KOPT-K1 (cell line): ENCODE data around the gene LYPD6.
"Not testable (repeated sequence)": the region's sequence is repeated elsewhere in the genome, so short reads cannot be mapped to it uniquely, and the experiment has no call there.

Source experiments
- H3K27ac ChIP-seq: fragments of 200-600 bp; sonication (generic); 2 replicates; pipeline ENCODE4 v1.5.1; 2016; ENCODE audit warnings: antibody characterized with exemption, mild to moderate bottlenecking, low read depth, low read length; ENCODE audit not compliant: poor library complexity, severe bottlenecking
- H3K36me3 ChIP-seq: fragments of 200-600 bp; sonication (generic); 2 replicates; pipeline ENCODE4 v1.5.1; 2017; ENCODE audit warnings: antibody characterized with exemption, mild to moderate bottlenecking, low read length, moderate library complexity; ENCODE audit not compliant: insufficient read depth
- H3K9me3 ChIP-seq: fragments of 200-600 bp; sonication (generic); 2 replicates; pipeline ENCODE4 v1.5.1; 2017; ENCODE audit warnings: antibody characterized with exemption, low read length, mild to moderate bottlenecking; ENCODE audit not compliant: insufficient read depth, poor library complexity, severe bottlenecking

Gene LYPD6

DNA sequence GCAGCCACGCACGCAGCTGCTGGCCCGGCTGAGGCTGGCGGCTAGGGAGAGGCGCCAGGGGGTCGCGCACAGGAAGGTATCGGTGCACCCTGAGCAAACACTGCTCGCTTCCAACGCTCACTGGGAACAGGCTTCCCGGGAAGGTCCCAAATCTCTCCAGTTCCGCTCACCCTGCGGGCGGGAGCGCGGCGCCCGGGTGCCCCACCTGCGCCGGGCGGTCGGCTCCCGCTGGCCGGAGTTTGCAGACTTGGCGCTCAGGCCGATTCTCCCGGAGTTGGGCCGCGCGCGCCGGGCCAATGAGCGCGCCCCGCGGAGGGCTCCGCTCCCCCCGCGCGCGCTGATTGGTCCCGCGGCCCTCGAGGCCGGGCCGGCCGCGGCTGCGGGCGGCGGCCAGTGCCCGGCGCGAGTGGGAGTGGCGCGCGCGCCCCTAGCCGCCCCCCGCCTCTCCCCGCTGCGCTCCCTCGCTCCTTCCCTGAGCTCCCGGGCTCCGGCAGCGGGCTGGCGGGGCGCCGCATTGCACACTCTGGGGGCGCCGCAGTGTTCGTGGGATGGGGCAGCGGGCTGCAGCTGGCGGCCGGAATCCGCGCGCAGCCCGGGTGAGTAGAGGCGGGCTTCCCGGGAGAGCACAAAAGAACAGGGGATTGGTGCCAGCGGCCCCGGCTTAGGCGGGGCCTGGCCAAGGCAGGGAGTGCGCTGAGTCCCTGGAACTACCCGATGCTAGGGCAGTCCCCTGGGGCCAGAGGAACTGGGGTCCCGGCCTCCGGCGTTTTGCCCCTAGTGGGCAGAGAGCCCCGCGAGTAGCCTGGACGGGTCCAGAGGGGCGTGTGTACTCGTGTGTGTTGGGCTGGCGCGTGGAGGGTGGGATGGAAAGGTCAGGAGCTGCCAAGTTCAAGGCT is at the start of gene LYPD6:
Gene LYPD6, plus strand, starts transcription at position 461 of the 896 bp plus-strand sequence. CDS start 107,122 bp downstream, outside the sequence.
- Histone ChIP-seq H3K27ac (no peak within 1 kb of the TSS), H3K36me3 (no peaks in the 10 kb centered on the region), H3K9me3 (no peaks in the 10 kb centered on the region)

- no peak overlapping the region for H3K27ac ChIP-seq
- H3K9me3 ChIP-seq, result no peaks in the 10 kb centered on the region
- H3K36me3 ChIP-seq, result no peaks in the 10 kb centered on the region
Observed at GRCh38 chr2:149281441-149281840, 48.9 kb upstream of the LYPD6 start.

- H3K9me3 ChIP-seq, result no peaks in the 10 kb centered on the region
- no peak overlapping the region for H3K27ac ChIP-seq
Observed at GRCh38 chr2:149290662-149291061, 39.7 kb upstream of the LYPD6 start.

GRCh38 chr2:149291881-149292280 is 38.5 kb upstream of the LYPD6 start:
- H3K36me3 ChIP-seq, result no peaks in the 10 kb centered on the region
- H3K9me3 ChIP-seq, result no peaks in the 10 kb centered on the region
- H3K27ac ChIP-seq, result no peak overlapping the region

More at GRCh38 chr2:149290662-149291061, 39.7 kb upstream of the LYPD6 start:
- H3K36me3 ChIP-seq, result no peaks in the 10 kb centered on the region

GRCh38 chr2:149296031-149296430 is 34.4 kb upstream of the LYPD6 start:
- Histone ChIP-seq H3K36me3 (no peaks in the 10 kb centered on the region), H3K27ac (no peak overlapping the region), H3K9me3 (no peaks in the 10 kb centered on the region)

DNA sequence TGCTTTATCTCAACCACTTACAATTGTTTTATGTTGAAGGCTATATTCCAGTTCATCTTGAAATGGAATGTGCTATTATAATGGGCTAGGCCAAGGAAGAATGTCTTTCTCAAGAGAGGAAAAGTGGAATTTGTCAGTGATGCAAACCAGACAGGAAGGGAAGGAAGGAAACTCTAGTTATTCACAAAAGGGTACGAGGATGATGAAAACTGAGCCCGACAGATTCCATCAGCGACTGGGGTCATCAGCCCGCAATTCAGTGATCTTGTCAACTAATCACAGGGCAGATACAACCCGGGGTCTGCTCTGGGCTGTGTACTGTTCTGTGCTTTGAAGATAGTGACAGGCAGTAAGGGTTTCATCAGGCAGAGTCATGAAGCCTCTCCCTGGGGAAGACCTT is 23.4 kb upstream of the LYPD6 start:
- no peaks in the 10 kb centered on the region for H3K9me3 ChIP-seq
- no peak overlapping the region for H3K27ac ChIP-seq
- H3K36me3 ChIP-seq, result no peaks in the 10 kb centered on the region

- no peaks in the 10 kb centered on the region for H3K9me3 ChIP-seq
- H3K36me3 ChIP-seq, result no peaks in the 10 kb centered on the region
- H3K27ac ChIP-seq, result no peak overlapping the region
Observed at GRCh38 chr2:149310349-149310748, 20.0 kb upstream of the LYPD6 start.

- Histone ChIP-seq H3K27ac (no peak overlapping the region), H3K9me3 (no peaks in the 10 kb centered on the region), H3K36me3 (no peaks in the 10 kb centered on the region)
Observed at GRCh38 chr2:149312039-149312438, 18.3 kb upstream of the LYPD6 start.

DNA sequence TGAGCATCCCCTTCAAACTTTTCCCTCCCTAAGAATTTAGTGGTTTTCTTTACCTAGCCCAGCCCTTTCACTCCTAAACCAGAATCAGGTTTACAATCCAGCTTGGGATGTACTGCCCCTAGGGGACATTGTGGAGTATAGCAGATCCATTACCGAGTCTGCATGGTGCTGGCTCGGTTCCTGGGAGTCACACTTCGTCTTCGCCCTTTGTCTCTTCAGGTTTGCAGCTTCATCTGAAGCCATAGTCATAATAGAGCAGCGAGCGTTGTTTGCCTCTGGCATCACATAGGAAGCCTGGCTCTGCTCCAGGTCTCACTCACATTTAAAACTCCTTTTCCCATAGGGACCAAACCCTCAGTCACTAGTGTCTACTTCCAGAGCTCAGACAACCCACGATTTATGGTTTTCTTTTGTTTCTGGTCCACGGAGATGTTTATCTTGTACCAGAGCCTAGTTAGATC is 16.8 kb upstream of the LYPD6 start:
- no peaks in the 10 kb centered on the region for H3K9me3 ChIP-seq
- H3K36me3 ChIP-seq, result no peaks in the 10 kb centered on the region
- H3K27ac ChIP-seq, result no peak overlapping the region

DNA sequence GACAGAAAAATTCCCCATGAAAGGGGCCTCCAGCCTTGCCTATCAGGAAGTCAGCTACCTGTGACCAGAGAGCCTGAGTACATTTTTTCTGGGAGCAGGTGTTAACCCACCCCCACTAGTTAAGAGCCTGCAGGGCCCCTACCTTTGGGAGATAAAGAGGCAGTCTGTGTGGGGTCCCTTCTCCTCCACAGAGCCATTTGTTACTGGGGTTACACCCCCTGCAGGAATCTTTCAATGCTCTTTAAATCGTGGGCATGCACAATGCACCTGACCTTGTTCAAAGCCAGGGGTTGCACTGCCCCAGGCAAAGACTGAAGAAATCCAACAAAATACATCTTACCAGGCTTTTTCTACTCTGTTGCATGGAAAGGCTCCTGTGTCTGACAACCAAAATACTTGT is 15.7 kb upstream of the LYPD6 start:
- no peaks in the 10 kb centered on the region for H3K9me3 ChIP-seq
- no peaks in the 10 kb centered on the region for H3K36me3 ChIP-seq
- no peak overlapping the region for H3K27ac ChIP-seq

DNA sequence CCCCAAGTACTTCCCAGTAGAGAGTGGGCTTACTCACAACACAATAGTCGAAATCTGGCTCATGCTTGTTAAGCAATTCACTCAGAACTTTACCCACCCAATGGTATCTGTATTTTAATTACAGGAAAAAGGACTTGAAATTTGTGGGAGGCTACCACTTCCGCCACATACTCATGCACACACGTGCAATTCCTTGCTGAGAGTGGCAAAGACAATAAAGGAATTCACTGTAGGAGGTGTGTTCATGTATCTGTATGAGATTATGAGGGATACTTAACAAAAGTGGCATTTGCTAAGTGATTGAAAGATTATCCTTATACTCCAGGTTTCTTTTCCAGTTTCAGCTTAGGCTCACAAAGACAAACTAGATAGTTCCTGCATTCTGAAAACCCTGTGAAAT is 14.9 kb upstream of the LYPD6 start:
- Histone ChIP-seq H3K9me3 (no peaks in the 10 kb centered on the region), H3K27ac (no peak overlapping the region), H3K36me3 (no peaks in the 10 kb centered on the region)

DNA sequence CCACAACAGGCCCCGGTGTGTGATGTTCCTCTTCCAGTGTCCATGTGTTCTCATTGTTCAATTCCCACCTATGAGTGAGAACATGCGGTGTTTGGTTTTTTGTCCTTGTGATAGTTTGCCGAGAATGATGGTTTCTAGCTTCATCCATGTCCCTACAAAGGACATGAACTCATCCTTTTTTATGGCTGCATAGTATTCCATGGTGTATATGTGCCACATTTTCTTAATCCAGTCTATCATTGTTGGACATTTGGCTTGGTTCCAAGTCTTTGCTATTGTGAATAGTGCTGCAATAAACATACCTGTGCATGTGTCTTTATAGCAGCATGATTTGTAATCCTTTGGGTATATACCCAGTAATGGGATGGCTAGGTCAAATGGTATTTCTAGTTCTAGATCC is 11.8 kb upstream of the LYPD6 start:
- not testable (repeated sequence) for H3K9me3 ChIP-seq, H3K36me3 ChIP-seq, H3K27ac ChIP-seq

GRCh38 chr2:149320362-149320761 is 10.0 kb upstream of the LYPD6 start:
- Histone ChIP-seq H3K27ac (no peak overlapping the region), H3K9me3 (no peaks in the 10 kb centered on the region), H3K36me3 (no peaks in the 10 kb centered on the region)

DNA sequence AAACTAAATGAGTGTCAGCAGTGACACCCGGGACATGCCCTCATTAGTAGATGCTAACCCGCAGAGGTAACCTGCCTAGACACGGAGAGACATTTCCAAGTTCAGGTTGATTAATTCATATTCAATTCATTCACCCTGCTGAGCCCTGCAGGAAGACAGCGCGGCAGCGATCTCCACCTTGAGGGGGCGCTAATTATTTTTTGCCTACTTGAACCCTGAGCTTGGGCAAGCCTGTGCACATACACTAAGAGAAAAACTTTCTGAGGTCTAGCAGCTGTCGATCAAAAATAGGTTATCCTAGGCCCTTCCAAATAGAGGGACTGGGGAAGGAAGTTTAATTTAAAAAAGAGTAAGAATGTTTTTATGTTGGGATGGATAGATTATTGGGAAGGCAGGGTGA is 1.3 kb upstream of the LYPD6 start:
- no peak overlapping the region for H3K27ac ChIP-seq
- no peaks in the 10 kb centered on the region for H3K36me3 ChIP-seq
- no peaks in the 10 kb centered on the region for H3K9me3 ChIP-seq

DNA sequence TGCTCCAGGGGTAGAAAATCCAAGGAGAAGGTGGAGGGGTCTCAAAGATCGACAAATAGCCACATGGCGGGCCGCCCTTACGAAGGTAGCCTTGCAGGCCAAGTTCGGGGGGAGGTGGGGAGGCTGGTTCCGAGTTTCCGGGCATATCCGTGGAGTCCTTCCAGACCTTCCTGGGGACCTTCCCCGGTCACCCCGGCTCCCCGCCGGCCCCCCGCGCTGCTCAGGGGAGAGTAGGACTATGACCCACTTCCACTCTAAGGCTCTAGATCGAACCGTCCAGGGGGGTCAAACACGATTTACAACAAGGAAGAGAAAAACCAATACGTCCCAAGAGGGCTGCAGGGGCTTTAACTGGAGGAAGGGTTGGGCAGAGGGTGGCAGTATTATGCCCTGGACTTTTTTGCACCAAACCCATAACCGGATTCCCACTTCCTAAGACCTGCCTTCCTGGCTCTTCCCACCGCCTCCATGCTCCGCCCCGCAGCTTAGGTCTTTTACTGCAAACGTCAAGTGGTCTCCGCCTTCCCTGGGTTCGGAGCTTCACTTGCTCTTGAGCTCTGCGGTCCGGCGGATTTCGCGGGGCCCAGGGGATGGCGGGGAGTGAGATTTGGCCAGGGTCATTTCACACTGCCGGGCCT is 779 bp upstream of the LYPD6 start:
- Histone ChIP-seq H3K27ac (no peak overlapping the region), H3K9me3 (no peaks in the 10 kb centered on the region), H3K36me3 (no peaks in the 10 kb centered on the region)

- no peak overlapping the region for H3K27ac ChIP-seq
- H3K9me3 ChIP-seq, result no peaks in the 10 kb centered on the region
- no peaks in the 10 kb centered on the region for H3K36me3 ChIP-seq
Observed at GRCh38 chr2:149331023-149331400, 625 bp downstream of the LYPD6 start.
